GM19240 (cell line): ENCODE measurements around the gene RCC1.
"Not testable (repeated sequence)": the region's sequence is repeated elsewhere in the genome, so short reads cannot be mapped to it uniquely, and the experiment has no call there.

Experiments
- DNase-seq: peaks from one replicate; pipeline ENCODE4 v3.0.0; 2011; ENCODE audit warnings: low spot score; ENCODE audit not compliant: insufficient read length

Gene RCC1

GRCh38 chr1:28505406-28506187 is at the start of gene RCC1:
RCC1 (plus strand) TSS chr1:28506043; CDS start chr1:28529867, 23,824 bp downstream.
- DNase-seq: peak; percentile 80

- DNase-seq: no peak
Observed at GRCh38 chr1:28456078-28456477, 49.8 kb upstream of the RCC1 start.

GRCh38 chr1:28457678-28458077 is 48.2 kb upstream of the RCC1 start:
- no peak for DNase-seq

GRCh38 chr1:28458237-28459228 is 47.3 kb upstream of the RCC1 start:
- DNase-seq: no peak

GRCh38 chr1:28466226-28466778 is 39.5 kb upstream of the RCC1 start:
- DNase-seq: no peak

GRCh38 chr1:28470146-28470545 is 35.7 kb upstream of the RCC1 start:
- DNase-seq: no peak

- DNase-seq: not testable (repeated sequence)
Observed at GRCh38 chr1:28479497-28479896, 26.3 kb upstream of the RCC1 start.

GRCh38 chr1:28480308-28480707 is 25.5 kb upstream of the RCC1 start:
- no peak for DNase-seq

GRCh38 chr1:28482138-28482537 is 23.7 kb upstream of the RCC1 start:
- DNase-seq: no peak

GRCh38 chr1:28482702-28483101 is 23.1 kb upstream of the RCC1 start:
- no peak for DNase-seq

GRCh38 chr1:28494737-28495136 is 11.1 kb upstream of the RCC1 start:
- no peak for DNase-seq

- DNase-seq: no peak
Observed at GRCh38 chr1:28499553-28499952, 6.3 kb upstream of the RCC1 start.

GRCh38 chr1:28501925-28502324 is 3.9 kb upstream of the RCC1 start:
- no peak for DNase-seq

- no peak for DNase-seq
Observed at GRCh38 chr1:28503117-28503516, 2.7 kb upstream of the RCC1 start.

- no peak for DNase-seq
Observed at GRCh38 chr1:28506907-28507246, 1.0 kb downstream of the RCC1 start.

- no peak for DNase-seq
Observed at GRCh38 chr1:28507247-28507645, 1.4 kb downstream of the RCC1 start.

GRCh38 chr1:28507646-28508434 is 2.0 kb downstream of the RCC1 start:
- DNase-seq: no peak

GRCh38 chr1:28508435-28508754 is 2.6 kb downstream of the RCC1 start:
- no peak for DNase-seq

GRCh38 chr1:28509705-28510272 is 3.9 kb downstream of the RCC1 start:
- no peak for DNase-seq

GRCh38 chr1:28510273-28510969 is 4.6 kb downstream of the RCC1 start:
- no peak for DNase-seq
